Measurements from ENCODE around the gene ATP8B4.

Gene ATP8B4

GRCh38 chr15:50051811-50052419 lies 67.1 kb downstream of the ATP8B4 start:
- CTCF ChIA-PET, result interaction anchor here (0.9 to 2.3 kb wide), 10 partner anchors 9 to 1190 kb away, joined by 3 to 10 read pairs (median 4); no protein-coding TSS in a partner anchor
- peak; percentile 37 for TF ChIP-seq CTCF (IDR thresholded peaks at IDR 0.05; ENCODE audit: control extremely low read depth, extremely low read depth, low read depth, missing control alignments)
- POLR2A ChIA-PET, result no interaction called here
- peak; percentile 15 for DNase-seq (ENCODE audit: extremely low spot score)

GRCh38 chr15:50050986-50051743 lies 67.9 kb downstream of the ATP8B4 start:
- no peak for DNase-seq (ENCODE audit: extremely low spot score)
- POLR2A ChIA-PET, result no interaction called here
- CTCF ChIA-PET, result interaction anchor here (0.9 to 2.3 kb wide), 10 partner anchors 8 to 1189 kb away, joined by 3 to 10 read pairs (median 4); no protein-coding TSS in a partner anchor
- no peak for TF ChIP-seq CTCF (IDR thresholded peaks at IDR 0.05; ENCODE audit: control extremely low read depth, extremely low read depth, low read depth, missing control alignments)

GRCh38 chr15:50049871-50050270 lies 69.2 kb downstream of the ATP8B4 start:
- TF ChIP-seq CTCF (IDR thresholded peaks at IDR 0.05; ENCODE audit: control extremely low read depth, extremely low read depth, low read depth, missing control alignments), result no peak
- POLR2A ChIA-PET, result no interaction called here
- no peak for DNase-seq (ENCODE audit: extremely low spot score)
- CTCF ChIA-PET, result no interaction called here

GRCh38 chr15:50046867-50047266 lies 72.2 kb downstream of the ATP8B4 start:
- ChIA-PET POLR2A (interaction anchor here (0.7 kb wide), 1 partner anchor 193 kb away, joined by 3 read pairs; no protein-coding TSS in a partner anchor), CTCF (interaction anchor here (1.0 kb wide), 1 partner anchor 16 kb away, joined by 3 read pairs; no protein-coding TSS in a partner anchor)
- TF ChIP-seq CTCF (IDR thresholded peaks at IDR 0.05; ENCODE audit: control extremely low read depth, extremely low read depth, low read depth, missing control alignments), result no peak
- DNase-seq (ENCODE audit: extremely low spot score), result peak; percentile 13

- ChIA-PET POLR2A (no interaction called here), CTCF (no interaction called here)
- DNase-seq (ENCODE audit: extremely low spot score), result no peak
- no peak for TF ChIP-seq CTCF (IDR thresholded peaks at IDR 0.05; ENCODE audit: control extremely low read depth, extremely low read depth, low read depth, missing control alignments)
Measured at GRCh38 chr15:50046159-50046558, 72.9 kb downstream of the ATP8B4 start.

- ChIA-PET CTCF (no interaction called here), POLR2A (no interaction called here)
- TF ChIP-seq CTCF (IDR thresholded peaks at IDR 0.05; ENCODE audit: control extremely low read depth, extremely low read depth, low read depth, missing control alignments), result no peak
- no peak for DNase-seq (ENCODE audit: extremely low spot score)
Measured at GRCh38 chr15:50044904-50045303, 74.1 kb downstream of the ATP8B4 start.

All from GM10248 (cell line).